Measurements from ENCODE around the gene NOTCH4. TPM values are rescaled to one million over a fixed set of nuclear protein-coding genes. Genes with fewer than 3 reads are reported as not detected.
"Not testable (repeated sequence)": the region's sequence is repeated elsewhere in the genome, so short reads cannot be mapped to it uniquely, and the experiment has no call there.

The NOTCH4 gene
- 19.4 TPM for total RNA-seq

GRCh38 chr6:32223258-32224235 lies at the start of gene NOTCH4:
TSS of gene NOTCH4 (minus strand) at chr6:32224067. CDS start at chr6:32223928, 139 bp downstream.
- DNase-seq (ENCODE audit: low spot score): no peak

DNA sequence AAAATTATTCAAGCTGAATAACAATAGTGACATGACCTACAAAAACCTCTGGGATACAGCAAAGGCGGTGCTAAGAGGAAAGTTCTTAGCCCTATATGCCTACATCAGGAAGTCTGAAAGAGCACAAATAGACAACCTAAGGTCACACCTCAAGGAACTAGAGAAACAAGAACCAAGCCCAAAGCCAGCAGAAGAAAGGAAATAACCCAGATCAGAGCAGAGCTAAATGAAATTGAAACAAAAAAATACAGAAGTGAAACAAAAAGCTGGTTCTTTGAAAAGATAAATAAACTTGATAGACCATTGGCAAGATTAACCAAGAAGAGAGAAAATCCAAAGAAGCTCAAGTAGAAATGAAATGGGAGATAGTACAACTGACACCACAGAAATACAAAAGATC lies 47.6 kb upstream of the NOTCH4 start:
- DNase-seq (ENCODE audit: low spot score): no peak

- not testable (repeated sequence) for DNase-seq (ENCODE audit: low spot score)
Observed at GRCh38 chr6:32268459-32268858, 44.6 kb upstream of the NOTCH4 start.

DNA sequence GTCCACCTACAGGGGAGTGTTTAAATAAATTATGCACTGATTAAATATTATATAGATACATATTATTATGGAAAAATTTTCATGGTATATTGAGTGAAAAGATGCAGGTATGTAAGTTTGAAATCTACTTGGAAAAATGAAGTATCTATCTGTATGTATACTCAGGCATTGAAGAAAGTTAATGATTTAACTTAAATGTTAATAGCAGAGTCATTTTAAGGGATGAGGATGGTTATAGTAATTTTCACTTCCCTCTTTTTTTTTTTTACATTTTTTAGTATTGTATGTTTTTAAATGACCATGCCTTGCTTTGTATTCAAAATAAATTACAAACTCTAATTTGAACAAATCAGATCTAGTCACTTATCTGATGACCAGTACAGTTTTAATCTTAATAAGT lies 43.2 kb upstream of the NOTCH4 start:
- DNase-seq (ENCODE audit: low spot score): no peak

GRCh38 chr6:32257262-32257661 lies 33.4 kb upstream of the NOTCH4 start:
- not testable (repeated sequence) for DNase-seq (ENCODE audit: low spot score)

GRCh38 chr6:32255199-32256153 lies 31.6 kb upstream of the NOTCH4 start:
- DNase-seq (ENCODE audit: low spot score): peak; percentile 86

- DNase-seq (ENCODE audit: low spot score): no peak
Observed at GRCh38 chr6:32254761-32255198, 30.9 kb upstream of the NOTCH4 start.

DNA sequence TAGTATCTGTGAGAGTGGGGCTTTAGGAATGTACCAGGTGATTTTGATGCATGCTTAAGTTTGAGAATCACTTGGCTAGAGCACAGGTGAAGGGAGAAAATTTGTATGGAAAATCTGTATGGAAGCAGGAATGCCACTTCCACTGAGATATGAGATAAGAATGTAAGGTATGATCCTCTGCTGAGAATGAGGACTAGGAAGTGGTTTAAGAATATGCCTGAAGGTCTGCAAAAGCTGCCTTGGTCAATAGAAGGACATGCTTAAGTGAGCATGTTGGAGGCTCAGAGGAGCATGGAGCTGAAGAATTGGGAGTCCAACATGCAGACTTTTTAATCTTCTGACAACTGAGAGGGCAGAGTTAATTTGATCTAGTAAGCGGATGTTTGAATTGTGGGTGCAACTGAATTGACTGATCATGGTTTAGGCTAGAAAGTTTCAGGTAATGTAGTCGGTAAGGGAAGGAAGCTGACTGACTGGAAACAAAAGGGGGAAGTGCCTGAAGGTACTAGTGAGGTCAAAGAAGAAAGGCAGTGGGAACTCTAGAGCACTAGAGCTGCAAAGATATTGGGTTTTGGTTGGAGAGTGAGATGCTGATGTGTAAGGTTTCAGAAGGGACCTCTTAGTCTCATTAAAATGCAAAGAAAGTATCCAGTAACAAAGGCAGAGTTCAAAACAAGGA lies 28.6 kb upstream of the NOTCH4 start:
- DNase-seq (ENCODE audit: low spot score): no peak

DNA sequence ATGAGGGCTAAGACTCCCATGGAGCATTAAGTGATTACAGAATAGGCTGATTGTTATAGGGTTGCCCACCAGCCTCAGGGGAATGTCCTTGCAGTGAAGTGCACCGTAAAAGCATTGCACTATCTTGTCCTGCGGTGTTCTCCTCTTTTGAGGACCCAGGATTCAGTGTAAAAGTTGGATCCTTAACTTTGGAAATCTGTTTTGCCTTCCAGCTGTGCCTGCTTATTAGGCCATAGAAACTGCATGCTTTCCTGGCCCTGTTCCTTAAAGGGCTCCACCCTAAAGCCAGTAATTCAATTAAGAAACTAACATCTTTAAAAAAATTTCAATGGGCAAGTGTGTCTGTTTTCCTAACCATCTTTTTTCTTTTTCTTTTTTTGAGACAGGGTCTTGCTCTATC lies 25.4 kb upstream of the NOTCH4 start:
- no peak for DNase-seq (ENCODE audit: low spot score)

- no peak for DNase-seq (ENCODE audit: low spot score)
Observed at GRCh38 chr6:32247401-32247800, 23.5 kb upstream of the NOTCH4 start.

DNA sequence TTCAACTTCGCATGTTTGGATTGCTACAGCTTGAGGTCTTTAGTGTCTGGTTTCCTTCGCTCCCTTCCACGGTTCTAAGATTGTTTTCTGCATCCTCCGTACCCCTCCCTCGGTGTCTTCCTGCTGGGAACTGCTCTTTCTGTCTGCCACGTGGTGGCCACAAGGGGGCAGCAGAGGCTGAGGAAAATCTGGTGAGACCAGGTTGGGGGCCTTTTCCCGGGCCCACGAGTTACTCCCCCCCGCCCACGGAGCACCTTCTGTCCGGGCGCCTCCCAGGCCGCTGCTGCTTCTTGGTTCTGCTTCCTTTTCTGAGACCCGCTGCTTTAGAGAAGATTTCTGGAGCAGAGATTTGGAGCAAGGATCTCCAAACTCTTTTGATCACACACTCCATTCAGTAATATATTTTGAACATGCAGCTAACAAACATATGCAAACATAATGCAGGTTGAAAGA lies 21.1 kb upstream of the NOTCH4 start:
- DNase-seq (ENCODE audit: low spot score): peak; percentile 83

GRCh38 chr6:32244270-32244669 lies 20.4 kb upstream of the NOTCH4 start:
- DNase-seq (ENCODE audit: low spot score): no peak

DNA sequence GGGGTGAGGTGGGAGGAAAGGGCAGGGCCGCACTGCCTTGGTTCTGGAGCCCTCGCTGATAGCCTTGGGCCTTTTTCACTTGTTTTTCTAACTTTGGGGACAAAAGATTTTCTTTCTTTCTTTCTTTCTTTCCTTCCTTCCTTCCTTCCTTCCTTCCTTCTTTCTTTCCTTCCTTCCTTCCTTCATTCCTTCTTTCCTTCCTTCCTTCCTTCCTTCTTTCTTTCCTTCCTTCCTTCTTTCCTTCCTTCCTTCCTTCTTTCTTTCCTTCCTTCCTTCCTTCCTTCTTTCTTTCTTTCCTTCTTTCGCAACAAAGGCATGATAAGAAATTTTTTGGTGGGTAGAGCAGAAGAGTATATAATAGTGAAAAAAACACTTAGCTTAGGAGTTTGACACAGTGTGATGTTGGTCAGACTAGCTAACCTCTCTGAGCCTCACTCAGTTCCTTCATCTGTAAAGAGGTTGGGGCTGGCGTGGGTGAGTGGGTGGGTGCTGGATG lies 18.5 kb upstream of the NOTCH4 start:
- not testable (repeated sequence) for DNase-seq (ENCODE audit: low spot score)

DNA sequence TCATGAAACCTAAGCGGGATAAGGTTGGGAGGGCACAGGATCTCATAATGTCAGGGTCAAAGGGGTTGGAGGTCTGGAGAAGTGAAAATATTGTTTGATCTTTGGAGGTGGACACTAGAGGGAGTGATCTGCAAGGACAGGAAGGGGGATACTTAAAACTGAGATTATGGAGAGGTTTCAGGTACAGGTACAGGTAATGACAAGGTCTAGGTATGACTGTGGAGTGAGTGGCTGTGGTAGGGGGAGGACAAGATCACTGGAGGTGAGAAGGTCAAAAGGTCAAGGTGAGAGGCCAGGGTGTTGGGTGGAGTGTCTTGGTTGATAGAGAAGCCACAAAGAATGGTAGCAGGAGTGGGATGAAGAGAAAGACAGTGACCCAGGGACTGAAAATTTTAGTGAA lies 16.8 kb upstream of the NOTCH4 start:
- DNase-seq (ENCODE audit: low spot score): no peak

- no peak for DNase-seq (ENCODE audit: low spot score)
Observed at GRCh38 chr6:32239462-32239861, 15.6 kb upstream of the NOTCH4 start.

- no peak for DNase-seq (ENCODE audit: low spot score)
Observed at GRCh38 chr6:32234934-32235333, 11.1 kb upstream of the NOTCH4 start.

- no peak for DNase-seq (ENCODE audit: low spot score)
Observed at GRCh38 chr6:32226434-32226833, 2.6 kb upstream of the NOTCH4 start.

DNA sequence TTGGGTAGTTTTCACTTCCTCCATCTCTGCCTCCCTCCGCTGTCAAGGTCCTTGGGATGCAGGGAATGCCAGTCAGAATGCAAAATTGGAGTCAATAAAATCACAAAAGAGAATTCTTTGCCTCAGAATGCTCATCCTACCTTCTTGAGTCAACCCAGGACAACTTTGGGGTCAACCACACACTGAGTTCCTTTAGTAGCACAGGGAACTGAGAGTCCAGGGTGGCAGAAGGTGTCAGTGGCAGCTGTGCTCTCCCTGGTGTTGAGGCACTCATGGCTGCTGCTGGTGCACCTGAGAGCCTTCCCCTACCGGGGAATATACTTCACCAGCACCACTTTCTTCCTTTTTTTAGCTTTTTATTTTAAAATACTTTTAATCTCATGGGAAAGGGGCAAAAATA lies 829 bp upstream of the NOTCH4 start:
- DNase-seq (ENCODE audit: low spot score): no peak

GRCh38 chr6:32222333-32223230 lies 1.3 kb downstream of the NOTCH4 start:
- no peak for DNase-seq (ENCODE audit: low spot score)

DNA sequence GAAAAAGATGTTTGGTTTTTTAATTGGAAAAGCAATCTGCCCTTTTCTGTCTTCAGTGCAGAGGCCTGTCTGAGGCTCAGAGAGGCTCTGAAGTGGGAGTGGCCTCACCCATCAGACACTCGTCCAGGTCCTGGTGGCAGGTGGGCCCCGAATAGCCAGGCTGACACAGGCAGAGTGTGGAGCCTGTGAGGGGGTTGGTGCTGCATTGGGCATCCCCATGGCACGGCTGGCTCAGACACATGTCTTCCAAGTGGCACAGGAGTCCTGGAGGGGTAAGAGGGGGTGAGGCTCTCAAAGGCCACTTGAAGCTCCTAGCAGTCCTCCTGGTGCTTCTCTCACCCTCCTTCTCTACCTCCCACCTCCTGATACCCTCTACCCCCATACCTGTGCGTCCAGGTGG lies 3.8 kb downstream of the NOTCH4 start:
- DNase-seq (ENCODE audit: low spot score): no peak
